WTC11 (cell line): ENCODE measurements around the gene THYN1.

ENCODE experiments used
- MYBL2 ChIP-seq: sonication (generic); formaldehyde crosslinking; IDR thresholded peaks from 2 replicates; pipeline ENCODE4 v1.8.1; 2023; ENCODE audit warnings: mild to moderate bottlenecking, moderate library complexity, missing genetic modification reagents
- TF ChIP-seq, protein P1 (sequence below): sonication (generic); formaldehyde crosslinking; conservative IDR thresholded peaks from 2 replicates; pipeline ENCODE4 v1.8.1; 2022; ENCODE audit warnings: mild to moderate bottlenecking, missing genetic modification reagents
- TF ChIP-seq, protein P2 (sequence below): sonication (generic); formaldehyde crosslinking; IDR thresholded peaks from 2 replicates; pipeline ENCODE4 v1.8.0; 2023; ENCODE audit warnings: missing genetic modification reagents
- TF ChIP-seq, protein P3 (sequence below): fragments of 250-450 bp; sonication (Bioruptor Pico); IDR thresholded peaks from 2 replicates; pipeline ENCODE4 v1.9.0; 2021; ENCODE audit warnings: mild to moderate bottlenecking
- TF ChIP-seq, protein P4 (sequence below): fragments of 200-600 bp; IDR thresholded peaks from 2 replicates; pipeline ENCODE4 v1.8.0; 2022; ENCODE audit warnings: antibody characterized with exemption

DNA sequence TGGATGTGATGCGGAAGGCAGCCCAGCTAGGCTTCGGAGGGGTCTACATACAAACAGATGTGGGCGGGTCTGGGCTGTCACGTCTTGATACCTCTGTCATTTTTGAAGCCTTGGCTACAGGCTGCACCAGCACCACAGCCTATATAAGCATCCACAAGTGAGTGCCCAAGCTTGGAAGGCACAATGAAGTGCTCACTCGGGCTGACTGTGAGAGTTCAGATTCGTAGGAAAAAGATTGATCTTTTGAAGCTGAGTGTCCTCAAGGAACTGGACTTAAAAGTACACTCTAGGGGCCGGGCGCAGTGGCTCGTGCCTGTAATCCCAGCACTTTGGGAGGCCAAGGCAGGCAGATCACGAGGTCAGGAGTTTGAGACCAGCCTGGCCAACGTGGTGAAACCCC, 3.9 kb upstream of the THYN1 start:
- TF ChIP-seq, protein P1, sequence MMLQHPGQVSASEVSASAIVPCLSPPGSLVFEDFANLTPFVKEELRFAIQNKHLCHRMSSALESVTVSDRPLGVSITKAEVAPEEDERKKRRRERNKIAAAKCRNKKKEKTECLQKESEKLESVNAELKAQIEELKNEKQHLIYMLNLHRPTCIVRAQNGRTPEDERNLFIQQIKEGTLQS (CRISPR knock-in tag) = no peak
- TF ChIP-seq, protein P2, sequence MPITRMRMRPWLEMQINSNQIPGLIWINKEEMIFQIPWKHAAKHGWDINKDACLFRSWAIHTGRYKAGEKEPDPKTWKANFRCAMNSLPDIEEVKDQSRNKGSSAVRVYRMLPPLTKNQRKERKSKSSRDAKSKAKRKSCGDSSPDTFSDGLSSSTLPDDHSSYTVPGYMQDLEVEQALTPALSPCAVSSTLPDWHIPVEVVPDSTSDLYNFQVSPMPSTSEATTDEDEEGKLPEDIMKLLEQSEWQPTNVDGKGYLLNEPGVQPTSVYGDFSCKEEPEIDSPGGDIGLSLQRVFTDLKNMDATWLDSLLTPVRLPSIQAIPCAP (CRISPR knock-in tag) = no peak
- TF ChIP-seq, protein P3, sequence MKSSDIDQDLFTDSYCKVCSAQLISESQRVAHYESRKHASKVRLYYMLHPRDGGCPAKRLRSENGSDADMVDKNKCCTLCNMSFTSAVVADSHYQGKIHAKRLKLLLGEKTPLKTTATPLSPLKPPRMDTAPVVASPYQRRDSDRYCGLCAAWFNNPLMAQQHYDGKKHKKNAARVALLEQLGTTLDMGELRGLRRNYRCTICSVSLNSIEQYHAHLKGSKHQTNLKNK = no peak
- TF ChIP-seq, protein P4, sequence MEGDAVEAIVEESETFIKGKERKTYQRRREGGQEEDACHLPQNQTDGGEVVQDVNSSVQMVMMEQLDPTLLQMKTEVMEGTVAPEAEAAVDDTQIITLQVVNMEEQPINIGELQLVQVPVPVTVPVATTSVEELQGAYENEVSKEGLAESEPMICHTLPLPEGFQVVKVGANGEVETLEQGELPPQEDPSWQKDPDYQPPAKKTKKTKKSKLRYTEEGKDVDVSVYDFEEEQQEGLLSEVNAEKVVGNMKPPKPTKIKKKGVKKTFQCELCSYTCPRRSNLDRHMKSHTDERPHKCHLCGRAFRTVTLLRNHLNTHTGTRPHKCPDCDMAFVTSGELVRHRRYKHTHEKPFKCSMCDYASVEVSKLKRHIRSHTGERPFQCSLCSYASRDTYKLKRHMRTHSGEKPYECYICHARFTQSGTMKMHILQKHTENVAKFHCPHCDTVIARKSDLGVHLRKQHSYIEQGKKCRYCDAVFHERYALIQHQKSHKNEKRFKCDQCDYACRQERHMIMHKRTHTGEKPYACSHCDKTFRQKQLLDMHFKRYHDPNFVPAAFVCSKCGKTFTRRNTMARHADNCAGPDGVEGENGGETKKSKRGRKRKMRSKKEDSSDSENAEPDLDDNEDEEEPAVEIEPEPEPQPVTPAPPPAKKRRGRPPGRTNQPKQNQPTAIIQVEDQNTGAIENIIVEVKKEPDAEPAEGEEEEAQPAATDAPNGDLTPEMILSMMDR = no peak
- TF ChIP-seq MYBL2 = no peak
